GM19372 (cell line): ENCODE measurements around the gene FCER2.

Experiments used
- ATAC-seq: cut with Tn5 transposase; IDR thresholded peaks from one replicate; pipeline ENCODE4 v1.9.1; 2021; ENCODE audit warnings: mild to moderate bottlenecking, low read depth, moderate library complexity; ENCODE audit not compliant: unreplicated experiment

Gene FCER2

DNA sequence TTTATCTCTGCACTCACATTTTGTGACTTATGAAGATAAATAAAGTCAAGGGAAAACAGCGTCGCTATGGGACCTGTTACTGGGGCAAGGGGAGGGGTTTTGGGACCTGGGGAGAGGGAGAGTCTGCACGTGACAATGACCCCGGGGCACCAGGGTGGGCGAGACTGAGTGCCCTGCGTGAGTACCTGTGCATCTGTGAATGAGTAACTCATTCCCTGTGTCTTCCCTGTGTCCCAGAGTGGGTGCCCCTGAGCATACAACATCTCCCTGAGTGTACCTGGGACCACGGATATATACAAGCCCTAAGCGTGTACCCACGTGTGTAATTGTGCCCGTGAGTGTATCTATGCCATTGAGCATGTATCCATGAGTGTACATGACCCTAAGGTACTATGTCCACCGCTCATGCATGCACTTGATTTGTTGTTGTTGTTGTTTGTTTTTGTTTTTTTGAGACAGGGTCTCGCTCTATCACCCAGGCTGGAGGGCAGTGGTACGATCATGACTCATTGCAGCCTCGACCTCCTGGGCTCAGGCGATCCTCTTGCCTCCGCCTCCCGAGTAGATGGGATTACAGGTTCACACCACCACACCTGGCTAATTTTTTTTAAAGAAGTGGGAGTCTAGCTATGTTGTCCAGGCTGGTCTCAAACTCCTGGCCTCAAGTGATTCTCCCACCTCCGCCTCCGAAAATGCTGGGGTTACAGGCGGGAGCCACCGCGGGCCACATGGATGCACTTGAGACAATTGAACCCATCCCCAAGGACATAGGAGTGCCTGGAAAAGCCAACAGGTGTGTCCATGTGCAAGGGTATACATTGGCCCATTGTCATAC lies 21.9 kb downstream of the FCER2 start:
- ATAC-seq, result no peak

DNA sequence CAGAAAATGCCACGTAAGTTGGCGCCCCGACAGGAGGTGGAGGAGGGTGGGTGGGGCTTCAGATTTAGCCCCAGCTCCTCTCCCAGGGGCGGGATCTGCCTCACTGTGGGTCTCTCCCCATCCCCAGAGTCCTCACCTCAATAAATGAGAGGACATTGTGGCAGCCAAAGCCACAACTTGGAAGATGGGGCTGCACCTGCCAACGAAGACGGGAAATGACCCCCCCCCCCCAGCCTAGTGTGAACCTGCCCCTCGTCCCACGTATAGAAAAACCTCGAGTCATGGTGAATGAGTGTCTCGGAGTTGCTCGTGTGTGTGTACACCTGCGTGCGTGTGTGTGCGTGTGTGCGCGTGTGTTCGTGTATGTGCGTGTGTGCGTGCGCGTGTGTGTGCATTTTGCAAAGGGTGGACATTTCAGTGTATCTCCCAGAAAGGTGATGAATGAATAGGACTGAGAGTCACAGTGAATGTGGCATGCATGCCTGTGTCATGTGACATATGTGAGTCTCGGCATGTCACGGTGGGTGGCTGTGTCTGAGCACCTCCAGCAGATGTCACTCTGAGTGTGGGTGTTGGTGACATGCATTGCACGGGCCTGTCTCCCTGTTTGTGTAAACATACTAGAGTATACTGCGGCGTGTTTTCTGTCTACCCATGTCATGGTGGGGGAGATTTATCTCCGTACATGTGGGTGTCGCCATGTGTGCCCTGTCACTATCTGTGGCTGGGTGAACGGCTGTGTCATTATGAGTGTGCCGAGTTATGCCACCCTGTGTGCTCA lies 22.8 kb downstream of the FCER2 start:
- no peak for ATAC-seq

DNA sequence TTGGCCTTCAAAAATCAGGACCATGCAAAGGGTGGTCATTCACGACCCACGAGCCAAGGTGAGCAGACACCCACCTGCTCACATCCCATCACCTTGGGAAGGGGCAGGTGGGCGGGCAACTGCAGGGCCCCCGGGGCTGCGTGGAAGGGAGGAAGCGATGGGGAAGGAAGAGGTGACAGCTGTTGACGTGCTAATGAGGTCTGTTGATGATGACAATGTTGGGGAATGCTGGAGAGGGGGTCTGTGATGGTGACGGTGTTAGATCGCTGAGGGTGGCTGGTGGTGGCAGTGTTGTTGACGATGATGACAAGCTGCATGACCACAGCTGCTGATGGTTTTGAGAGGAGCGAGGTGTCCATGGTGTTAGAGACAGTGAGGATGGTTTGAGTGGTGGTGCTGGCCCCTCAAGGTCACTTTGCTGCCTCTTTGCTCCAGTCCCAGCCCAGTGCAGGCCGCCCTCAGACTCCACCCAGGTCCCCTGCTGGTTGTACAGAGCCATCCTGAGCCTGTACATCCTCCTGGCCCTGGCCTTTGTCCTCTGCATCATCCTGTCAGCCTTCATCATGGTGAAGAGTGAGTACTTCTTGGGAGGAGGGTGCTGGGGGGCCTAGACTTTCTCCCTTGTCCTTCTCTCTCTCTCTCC lies 24.1 kb downstream of the FCER2 start:
- ATAC-seq, result no peak

GRCh38 chr19:7676854-7677253 lies 25.1 kb downstream of the FCER2 start, which contains the start of gene MCEMP1:
Gene MCEMP1, plus strand, starts transcription at chr19:7677090. Its CDS starts 31 bp downstream, at chr19:7677121.
- ATAC-seq, result no peak

GRCh38 chr19:7676376-7676775 lies 25.6 kb downstream of the FCER2 start:
- no peak for ATAC-seq

GRCh38 chr19:7674010-7675005 lies 27.6 kb downstream of the FCER2 start:
- ATAC-seq, result no peak

- no peak for ATAC-seq
These were observed 29.4 kb downstream of the FCER2 start for GRCh38 chr19:7672522-7672921.

- ATAC-seq, result no peak
These were observed 31.1 kb downstream of the FCER2 start for GRCh38 chr19:7670790-7671189.

- ATAC-seq, result no peak
These were observed 31.7 kb downstream of the FCER2 start for GRCh38 chr19:7670150-7670783.

- ATAC-seq, result no peak
These were observed 32.3 kb downstream of the FCER2 start for GRCh38 chr19:7669641-7670040.

DNA sequence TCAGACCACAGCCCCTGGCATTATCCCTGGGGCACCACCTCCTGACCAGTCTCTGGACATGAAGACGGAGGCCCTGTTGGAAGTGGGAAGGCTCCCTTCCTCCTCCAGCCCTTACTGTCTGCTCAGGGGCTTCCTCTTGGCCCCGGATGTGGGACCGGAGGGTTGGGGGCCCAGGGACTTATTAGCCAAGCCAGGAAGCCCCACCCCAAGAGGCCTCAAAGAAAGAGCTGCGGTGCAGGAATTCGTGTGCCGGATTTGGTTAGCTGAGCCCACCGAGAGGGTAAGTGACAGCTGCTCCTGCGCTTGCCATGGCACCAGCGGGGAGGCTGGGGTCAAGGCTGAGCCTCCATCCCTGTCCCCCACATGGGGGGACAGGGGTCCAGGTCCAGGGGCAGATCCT lies 33.1 kb downstream of the FCER2 start, which contains the start of gene RETN:
Gene RETN (plus strand): TSS at position 208 of the 400 bp plus-strand sequence. CDS start 278 bp downstream, outside the sequence.
- ATAC-seq, result no peak

GRCh38 chr19:7665076-7665475 lies 36.9 kb downstream of the FCER2 start:
- ATAC-seq, result no peak

DNA sequence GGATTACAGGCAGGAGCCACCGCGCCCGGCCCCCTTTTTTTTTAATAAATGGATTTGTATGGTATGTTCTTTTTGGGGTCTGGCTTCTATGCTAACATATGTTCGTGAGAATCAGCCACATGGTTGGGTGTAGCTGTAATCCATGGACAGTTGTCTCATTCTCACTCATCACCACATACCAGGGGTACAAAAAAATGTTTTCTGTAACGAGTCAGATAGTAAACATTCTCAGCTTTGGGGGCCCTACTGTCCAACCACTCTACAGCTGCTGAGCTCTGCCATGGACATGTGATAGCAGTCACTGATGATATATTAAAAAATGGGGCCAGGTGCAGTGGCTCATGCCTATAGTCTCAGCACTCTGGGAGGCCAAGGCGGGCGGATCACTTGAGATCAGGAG lies 38.2 kb downstream of the FCER2 start:
- ATAC-seq, result no peak

DNA sequence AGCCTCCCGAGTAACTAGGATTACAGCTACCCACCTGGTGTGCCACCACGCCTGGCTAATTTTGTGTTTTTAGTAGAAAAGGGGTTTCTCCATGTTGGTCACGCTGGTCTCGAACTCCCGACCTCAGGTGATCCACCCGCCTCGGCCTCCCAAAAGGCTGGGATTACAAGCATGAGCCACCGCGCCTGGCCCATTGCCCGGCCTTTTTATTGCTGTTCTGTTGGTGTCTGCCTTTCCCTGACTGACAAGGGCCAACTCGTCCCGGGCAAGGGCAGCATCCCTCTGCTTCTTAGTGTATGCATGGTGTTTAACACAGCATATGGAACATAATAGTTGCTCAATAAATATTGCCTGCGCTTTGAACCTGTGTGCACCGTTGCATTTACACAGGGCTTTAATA lies 39.3 kb downstream of the FCER2 start:
- no peak for ATAC-seq

- ATAC-seq, result no peak
These were observed 40.0 kb downstream of the FCER2 start for GRCh38 chr19:7661744-7662538.

GRCh38 chr19:7658219-7658686 lies 43.7 kb downstream of the FCER2 start:
- ATAC-seq, result no peak

- no peak for ATAC-seq
These were observed 44.7 kb downstream of the FCER2 start for GRCh38 chr19:7657131-7657751.

DNA sequence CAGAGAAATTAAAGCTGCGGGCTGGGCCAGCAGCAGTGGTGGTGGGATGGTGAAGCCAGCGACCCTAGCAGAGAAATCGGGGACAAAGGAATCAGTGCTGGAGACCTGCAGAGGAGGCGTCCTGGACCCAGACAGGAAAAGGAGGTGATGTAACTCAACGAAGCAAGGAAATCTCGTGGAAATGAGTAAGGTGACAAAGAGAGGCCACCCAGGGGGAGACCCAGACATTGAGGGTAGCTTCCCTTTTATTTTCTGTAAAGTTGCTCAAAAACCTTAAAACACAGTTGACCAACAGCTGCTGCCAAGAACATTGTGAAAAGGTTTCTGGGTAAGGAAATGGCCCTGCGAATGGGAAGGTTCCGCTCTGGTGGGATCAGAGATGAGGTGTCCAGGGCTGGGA lies 46.4 kb downstream of the FCER2 start:
- ATAC-seq, result no peak
